ENCODE data around the gene KLRK1.
"Not testable (repeated sequence)": the region's sequence is repeated elsewhere in the genome, so short reads cannot be mapped to it uniquely, and the experiment has no call there.

Gene KLRK1

GRCh38 chr12:10362828-10363657 is 26.8 kb downstream of the KLRK1 start:
- DNase-seq (ENCODE audit: low read depth in 3 of 3), result no peak

- no peak for DNase-seq (ENCODE audit: low read depth in 3 of 3)
Measured at GRCh38 chr12:10362325-10362724, 27.5 kb downstream of the KLRK1 start.

GRCh38 chr12:10361622-10362021 is 28.2 kb downstream of the KLRK1 start:
- no peak for DNase-seq (ENCODE audit: low read depth in 3 of 3)

- no peak for DNase-seq (ENCODE audit: low read depth in 3 of 3)
Measured at GRCh38 chr12:10361084-10361483, 28.8 kb downstream of the KLRK1 start.

- no peak for DNase-seq (ENCODE audit: low read depth in 3 of 3)
Measured at GRCh38 chr12:10358969-10359368, 30.9 kb downstream of the KLRK1 start.

- no peak for DNase-seq (ENCODE audit: low read depth in 3 of 3)
Measured at GRCh38 chr12:10358131-10358530, 31.7 kb downstream of the KLRK1 start.

GRCh38 chr12:10354502-10354901 is 35.3 kb downstream of the KLRK1 start:
- no peak for DNase-seq (ENCODE audit: low read depth in 3 of 3)

- DNase-seq (ENCODE audit: low read depth in 3 of 3), result no peak
Measured at GRCh38 chr12:10354071-10354470, 35.8 kb downstream of the KLRK1 start.

GRCh38 chr12:10351457-10351856 is 38.4 kb downstream of the KLRK1 start:
- DNase-seq (ENCODE audit: low read depth in 3 of 3), result not testable (repeated sequence)

GRCh38 chr12:10341892-10342509 is 47.8 kb downstream of the KLRK1 start:
- DNase-seq (ENCODE audit: low read depth in 3 of 3), result no peak

GRCh38 chr12:10340946-10341345 is 48.9 kb downstream of the KLRK1 start:
- not testable (repeated sequence) for DNase-seq (ENCODE audit: low read depth in 3 of 3)

GRCh38 chr12:10339053-10339840 is 50.6 kb downstream of the KLRK1 start:
- DNase-seq (ENCODE audit: low read depth in 3 of 3), result no peak

GRCh38 chr12:10338470-10338869 is 51.4 kb downstream of the KLRK1 start:
- not testable (repeated sequence) for DNase-seq (ENCODE audit: low read depth in 3 of 3)

GRCh38 chr12:10336196-10336595 is 53.6 kb downstream of the KLRK1 start:
- not testable (repeated sequence) for DNase-seq (ENCODE audit: low read depth in 3 of 3)

- no peak for DNase-seq (ENCODE audit: low read depth in 3 of 3)
Measured at GRCh38 chr12:10331642-10332239, 58.1 kb downstream of the KLRK1 start.

GRCh38 chr12:10328691-10329090 is 61.1 kb downstream of the KLRK1 start:
- not testable (repeated sequence) for DNase-seq (ENCODE audit: low read depth in 3 of 3)

All from stimulated activated CD4-positive, alpha-beta T cell treated with anti-CD3 and anti-CD28 coated beads, TNF-alpha, amount 100 ng/mL, for 24 hours (primary cell).